HUES64 (cell line): Measurements from ENCODE around the gene TMEM259.

Experiments used
- H3K27ac ChIP-seq: 2 replicates; pipeline ENCODE4 v1.7.0; 2013; ENCODE audit warnings: low read depth, low read length, inconsistent platforms
- H3K27me3 ChIP-seq: 2 replicates; pipeline ENCODE4 v1.6.1; 2013; ENCODE audit warnings: mild to moderate bottlenecking, low read length; ENCODE audit not compliant: insufficient read depth
- H3K36me3 ChIP-seq: 2 replicates; pipeline ENCODE4 v1.6.1; 2013; ENCODE audit warnings: mild to moderate bottlenecking, low read length; ENCODE audit not compliant: insufficient read depth
- H3K4me1 ChIP-seq: 2 replicates; pipeline ENCODE4 v1.6.1; 2013; ENCODE audit warnings: mild to moderate bottlenecking, low read length, moderate library complexity; ENCODE audit not compliant: insufficient read depth
- H3K4me3 ChIP-seq: 2 replicates; pipeline ENCODE4 v1.5.1; 2013; ENCODE audit warnings: mild to moderate bottlenecking, low read length, moderate library complexity
- H3K9ac ChIP-seq: 2 replicates; pipeline ENCODE4 v1.6.1; 2013; ENCODE audit warnings: mild to moderate bottlenecking, low read depth, low read length
- H3K9me3 ChIP-seq: 2 replicates; pipeline ENCODE4 v1.6.1; 2013; ENCODE audit warnings: low read depth, low read length; ENCODE audit not compliant: insufficient read depth
- WGBS: fragments of 150-250, 120-280 bp; methylation state at CpG from one replicate; pipeline ENCODE4 v1.1.7; 2013; ENCODE audit warnings: missing lambda C conversion rate; 5-methylcytosine and 5-hydroxymethylcytosine counted together

TMEM259 gene

GRCh38 chr19:1004803-1005664 lies 15.9 kb downstream of the TMEM259 start:
- no peak overlapping the region for H3K4me3 ChIP-seq
- H3K27ac ChIP-seq, result no peak overlapping the region
- peaks cover 2% of the 10 kb centered on the region; the same call in 1 of the 2 replicates for H3K36me3 ChIP-seq
- H3K9me3 ChIP-seq, result no peaks in the 10 kb centered on the region
- H3K9ac ChIP-seq, result no peak overlapping the region
- 93% methylated on average over 66 of the region's 70 CpGs for WGBS
- H3K27me3 ChIP-seq, result peaks cover 15% of the 10 kb centered on the region
- H3K4me1 ChIP-seq, result no peaks in the 10 kb centered on the region

GRCh38 chr19:1004204-1004802 lies 16.6 kb downstream of the TMEM259 start:
- Histone ChIP-seq H3K9ac (no peak overlapping the region), H3K27ac (no peak overlapping the region), H3K4me3 (no peak overlapping the region), H3K4me1 (no peaks in the 10 kb centered on the region), H3K36me3 (no peaks in the 10 kb centered on the region), H3K27me3 (peaks cover 19% of the 10 kb centered on the region), H3K9me3 (no peaks in the 10 kb centered on the region)
- 87% methylated on average over 32 of the region's 32 CpGs for WGBS

- H3K4me3 ChIP-seq, result no peak overlapping the region
- WGBS, result 93% methylated on average over 37 of the region's 37 CpGs
- H3K9ac ChIP-seq, result no peak overlapping the region
- peaks cover 29% of the 10 kb centered on the region for H3K27me3 ChIP-seq
- no peaks in the 10 kb centered on the region for H3K36me3 ChIP-seq
- no peaks in the 10 kb centered on the region for H3K9me3 ChIP-seq
- no peaks in the 10 kb centered on the region for H3K4me1 ChIP-seq
- H3K27ac ChIP-seq, result no peak overlapping the region
These were observed 17.6 kb downstream of the TMEM259 start for GRCh38 chr19:1003283-1003682.

GRCh38 chr19:1002600-1002999 lies 18.3 kb downstream of the TMEM259 start:
- Histone ChIP-seq H3K27me3 (peaks cover 36% of the 10 kb centered on the region), H3K36me3 (no peaks in the 10 kb centered on the region), H3K4me1 (no peaks in the 10 kb centered on the region), H3K27ac (no peak overlapping the region), H3K9ac (no peak overlapping the region), H3K4me3 (no peak overlapping the region), H3K9me3 (no peaks in the 10 kb centered on the region)
- 78% methylated on average over 4 of the region's 4 CpGs for WGBS

- H3K36me3 ChIP-seq, result no peaks in the 10 kb centered on the region
- H3K4me1 ChIP-seq, result no peaks in the 10 kb centered on the region
- 16% methylated on average over 19 of the region's 20 CpGs for WGBS
- no peak overlapping the region for H3K9ac ChIP-seq
- no peaks in the 10 kb centered on the region for H3K9me3 ChIP-seq
- H3K4me3 ChIP-seq, result no peak overlapping the region
- no peak overlapping the region for H3K27ac ChIP-seq
- H3K27me3 ChIP-seq, result peaks cover 37% of the 10 kb centered on the region
These were observed 19.3 kb downstream of the TMEM259 start for GRCh38 chr19:1001538-1002166.

DNA sequence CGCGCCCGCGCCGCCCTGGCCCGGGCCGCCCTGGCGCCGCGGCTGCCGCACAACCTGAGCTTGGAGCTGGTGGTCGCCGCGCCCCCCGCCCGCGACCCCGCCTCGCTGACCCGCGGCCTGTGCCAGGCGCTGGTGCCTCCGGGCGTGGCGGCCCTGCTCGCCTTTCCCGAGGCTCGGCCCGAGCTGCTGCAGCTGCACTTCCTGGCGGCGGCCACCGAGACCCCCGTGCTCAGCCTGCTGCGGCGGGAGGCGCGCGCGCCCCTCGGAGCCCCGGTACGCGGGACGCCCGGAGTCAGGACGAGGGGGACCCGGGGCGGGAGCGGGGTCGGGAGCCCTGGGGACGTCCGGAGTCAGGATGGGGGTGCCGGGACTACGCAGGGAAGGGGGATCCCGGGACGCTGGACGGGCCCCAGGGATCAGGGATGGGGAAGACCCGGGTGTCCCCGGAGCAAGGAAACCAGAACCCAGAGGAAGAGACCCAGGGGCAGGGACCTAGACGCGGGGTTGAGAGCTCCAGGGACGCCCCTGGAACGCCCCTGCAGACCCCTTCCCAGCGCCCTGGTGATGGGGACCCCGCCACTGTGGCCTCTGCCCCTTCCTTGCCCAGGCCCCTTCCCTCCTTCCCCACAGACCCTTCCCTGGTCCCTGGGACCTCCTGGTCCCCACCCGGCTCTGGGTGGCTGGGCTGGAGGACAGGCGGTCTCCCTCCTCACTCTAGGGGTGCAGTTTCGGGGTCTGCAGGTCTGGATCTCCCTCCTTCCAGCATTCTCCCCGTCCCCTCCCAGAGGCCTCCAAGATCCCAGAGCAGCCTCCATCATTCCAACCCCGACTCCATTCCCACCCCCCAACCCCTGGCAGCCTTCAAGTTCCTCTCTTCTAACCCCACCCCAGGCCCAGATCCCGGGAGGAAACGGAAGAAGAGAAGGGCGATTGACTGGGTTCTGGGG lies 20.1 kb downstream of the TMEM259 start:
- Histone ChIP-seq H3K27ac (no peak overlapping the region), H3K4me1 (no peaks in the 10 kb centered on the region), H3K4me3 (peak overlapping the region; percentile 42), H3K27me3 (peaks cover 37% of the 10 kb centered on the region), H3K36me3 (no peaks in the 10 kb centered on the region), H3K9me3 (no peaks in the 10 kb centered on the region), H3K9ac (no peak overlapping the region)
- 9% methylated on average over 73 of the region's 73 CpGs for WGBS

GRCh38 chr19:1000095-1000494 lies 20.8 kb downstream of the TMEM259 start, which contains the start of gene GRIN3B:
Gene GRIN3B (plus strand): TSS chr19:1000419. CDS start chr19:1000438, 19 bp downstream.
- no peak within 1 kb of the TSS for H3K9ac ChIP-seq

DNA sequence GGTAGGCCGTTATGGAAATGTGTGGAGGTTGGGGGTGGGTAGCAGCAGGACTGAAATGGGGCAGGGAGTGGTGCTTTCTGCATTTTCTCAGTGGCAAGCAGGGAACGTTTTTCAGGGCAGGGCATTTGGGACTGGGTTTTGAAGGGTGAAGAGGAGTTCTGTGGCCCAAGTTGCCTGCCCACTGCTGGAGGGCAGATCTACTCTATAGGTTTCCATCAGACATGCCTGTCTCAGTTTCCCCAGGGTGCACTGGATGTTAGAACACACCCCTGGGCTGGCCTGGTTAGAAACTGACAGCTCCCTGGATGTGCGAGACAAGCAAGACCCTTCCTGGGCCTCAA lies 21.6 kb downstream of the TMEM259 start:
- Histone ChIP-seq H3K9ac (no peak overlapping the region), H3K36me3 (peaks cover 2% of the 10 kb centered on the region; the same call in 1 of the 2 replicates), H3K27me3 (peaks cover 37% of the 10 kb centered on the region), H3K4me3 (no peak overlapping the region), H3K9me3 (no peaks in the 10 kb centered on the region), H3K4me1 (no peaks in the 10 kb centered on the region), H3K27ac (no peak overlapping the region)
- WGBS, result 65% methylated on average over 3 of the region's 3 CpGs

More at GRCh38 chr19:1000095-1000494, 20.8 kb downstream of the TMEM259 start, which contains the start of gene GRIN3B:
- H3K4me3 ChIP-seq, result peak within 1 kb of the TSS; percentile 57
- H3K27ac ChIP-seq, result no peak within 1 kb of the TSS
- H3K4me1 ChIP-seq, result no peaks in the 10 kb centered on the region
- no peaks in the 10 kb centered on the region for H3K36me3 ChIP-seq
- WGBS, result 4% methylated on average over 43 of the region's 43 CpGs
- peaks cover 37% of the 10 kb centered on the region for H3K27me3 ChIP-seq
- H3K9me3 ChIP-seq, result no peaks in the 10 kb centered on the region

DNA sequence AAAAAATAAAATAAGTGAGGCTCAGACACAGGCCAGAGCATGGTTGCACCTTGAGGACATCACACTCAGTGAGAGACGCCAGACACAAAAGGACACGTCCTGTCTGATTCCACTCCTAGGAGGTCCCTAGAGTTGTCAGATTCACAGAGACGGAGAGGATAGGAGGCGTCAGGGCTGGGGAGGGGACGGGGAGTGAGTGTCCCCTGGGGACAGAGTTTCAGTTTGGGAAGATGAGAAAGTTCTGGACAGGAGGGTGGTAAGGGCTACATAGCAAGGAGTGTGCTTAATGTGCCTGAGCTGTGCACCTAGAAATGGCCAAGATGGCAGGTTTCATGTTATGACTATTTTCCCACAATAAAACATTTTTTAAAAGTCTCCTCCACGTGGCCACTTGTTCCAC lies 22.9 kb downstream of the TMEM259 start:
- Histone ChIP-seq H3K27me3 (peaks cover 37% of the 10 kb centered on the region), H3K4me3 (no peak overlapping the region), H3K4me1 (no peaks in the 10 kb centered on the region), H3K27ac (no peak overlapping the region), H3K36me3 (peaks cover 10% of the 10 kb centered on the region; the same call in 1 of the 2 replicates), H3K9ac (no peak overlapping the region), H3K9me3 (no peaks in the 10 kb centered on the region)
- 59% methylated on average over 6 of the region's 6 CpGs for WGBS

DNA sequence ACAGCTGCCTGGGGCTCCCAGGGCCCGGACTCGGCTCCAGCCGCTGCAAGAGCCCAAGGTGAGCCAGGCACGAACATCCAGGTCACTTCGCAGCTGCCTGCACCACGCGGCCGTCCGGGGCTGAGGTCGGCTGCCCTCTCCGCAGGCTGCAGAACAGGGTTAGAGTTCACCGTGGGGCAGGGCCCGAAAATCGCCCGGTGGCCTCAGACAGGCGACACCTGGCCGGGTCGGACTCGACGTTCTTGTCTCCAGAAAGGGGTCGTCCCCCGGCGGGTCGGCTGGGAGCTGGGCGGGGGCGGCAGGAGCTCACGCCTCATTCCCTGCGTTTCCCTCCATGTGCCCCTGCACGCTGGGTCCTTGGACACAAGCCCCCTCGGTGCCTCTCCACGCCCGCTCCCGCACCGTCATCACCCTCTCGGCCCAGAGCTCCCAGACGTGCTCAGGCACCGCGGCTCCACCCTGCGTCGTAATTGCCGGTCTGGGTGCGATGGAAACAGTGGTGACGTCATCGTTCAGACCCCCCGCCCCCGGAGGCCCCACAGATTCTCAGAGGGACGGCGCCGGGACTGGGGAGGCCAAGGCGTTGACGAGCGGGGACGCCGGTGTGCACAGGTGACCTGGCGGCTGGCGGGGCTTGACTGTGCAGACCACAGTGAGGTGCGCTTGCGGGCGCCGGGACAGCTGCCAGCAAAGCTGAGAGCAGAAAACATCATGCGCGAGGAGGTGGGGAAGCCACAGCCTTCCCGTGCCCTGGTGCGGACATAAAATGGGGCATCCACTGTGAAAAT lies 24.7 kb downstream of the TMEM259 start:
- peaks cover 19% of the 10 kb centered on the region for H3K36me3 ChIP-seq
- H3K27ac ChIP-seq, result no peak overlapping the region
- WGBS, result 33% methylated on average over 64 of the region's 64 CpGs
- H3K9ac ChIP-seq, result no peak overlapping the region
- peak overlapping the region; percentile 6; the same call in 1 of the 2 replicates for H3K4me3 ChIP-seq
- H3K9me3 ChIP-seq, result no peaks in the 10 kb centered on the region
- H3K27me3 ChIP-seq, result peaks cover 33% of the 10 kb centered on the region
- no peaks in the 10 kb centered on the region for H3K4me1 ChIP-seq
